ENCODE measurements around the gene ISLR.

Gene ISLR

GRCh38 chr15:74221399-74222239 is 48.1 kb downstream of the ISLR start:
- Histone ChIP-seq H3K9ac (ENCODE audit: low read depth, low read length) (no peak overlapping the region), H3K9me3 (ENCODE audit: insufficient read depth, low read depth, low read length) (no peaks in the 10 kb centered on the region), H3K4me3 (ENCODE audit: low read length) (no peak overlapping the region), H3K4me1 (ENCODE audit: insufficient read depth, low read length) (peaks cover 49% of the 10 kb centered on the region), H3K27me3 (ENCODE audit: insufficient read depth, low read length) (peaks cover 82% of the 10 kb centered on the region), H3K36me3 (ENCODE audit: insufficient read depth, low read length) (no peaks in the 10 kb centered on the region), H3K27ac (ENCODE audit: low read depth, low read length) (no peak overlapping the region)
- WGBS = 43% methylated on average over 11 of the region's 12 CpGs

DNA sequence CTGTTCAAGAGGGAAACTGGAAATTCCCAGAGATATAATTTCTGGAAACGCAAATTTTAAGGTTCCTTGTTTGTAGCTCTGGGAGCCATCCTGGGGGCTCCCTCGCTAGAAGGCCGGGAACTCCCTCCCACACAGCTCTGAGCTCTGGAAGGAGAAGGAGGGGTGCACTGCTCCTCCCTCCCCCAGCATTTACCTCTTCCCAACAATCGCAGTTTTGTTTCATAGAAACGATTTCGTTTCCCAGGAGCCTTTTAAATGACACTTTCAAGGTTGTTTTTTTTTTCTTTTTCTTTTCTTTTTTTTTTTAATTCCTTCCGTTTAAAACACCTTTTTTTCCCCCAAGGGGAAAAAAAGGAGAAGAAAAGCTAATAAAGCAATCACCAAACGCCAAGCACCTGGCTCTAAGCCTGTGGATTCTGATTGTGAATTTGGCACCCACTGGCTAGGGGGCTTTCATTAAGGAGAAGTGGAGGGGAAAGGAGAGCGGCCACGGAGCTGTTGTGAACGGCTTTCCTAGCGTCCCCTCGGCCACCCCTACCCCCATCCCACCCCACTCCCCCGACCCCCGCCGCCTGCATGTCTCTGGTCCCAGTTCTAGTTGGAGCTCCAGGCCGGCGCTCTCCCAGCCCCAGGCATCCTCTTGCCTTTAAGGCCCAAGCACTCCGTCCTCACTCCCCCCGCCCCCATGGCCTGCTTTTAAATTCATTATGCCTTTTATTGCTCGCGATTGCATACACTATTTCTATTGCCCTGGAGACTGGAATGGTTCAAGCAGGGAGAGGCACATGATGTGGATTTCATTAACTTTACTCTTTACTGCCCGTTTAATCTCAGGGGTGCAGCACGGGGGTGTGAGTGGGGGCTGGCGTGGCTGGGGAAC is 49.0 kb downstream of the ISLR start:
- 20% methylated on average over 24 of the region's 25 CpGs for WGBS
- H3K4me3 ChIP-seq (ENCODE audit: low read length) = no peak overlapping the region
- H3K27ac ChIP-seq (ENCODE audit: low read depth, low read length) = no peak overlapping the region; the same call in 1 of the 2 replicates
- H3K27me3 ChIP-seq (ENCODE audit: insufficient read depth, low read length) = peaks cover 87% of the 10 kb centered on the region
- H3K9ac ChIP-seq (ENCODE audit: low read depth, low read length) = no peak overlapping the region
- no peaks in the 10 kb centered on the region for H3K36me3 ChIP-seq (ENCODE audit: insufficient read depth, low read length)
- H3K9me3 ChIP-seq (ENCODE audit: insufficient read depth, low read depth, low read length) = no peaks in the 10 kb centered on the region
- H3K4me1 ChIP-seq (ENCODE audit: insufficient read depth, low read length) = peaks cover 52% of the 10 kb centered on the region

DNA sequence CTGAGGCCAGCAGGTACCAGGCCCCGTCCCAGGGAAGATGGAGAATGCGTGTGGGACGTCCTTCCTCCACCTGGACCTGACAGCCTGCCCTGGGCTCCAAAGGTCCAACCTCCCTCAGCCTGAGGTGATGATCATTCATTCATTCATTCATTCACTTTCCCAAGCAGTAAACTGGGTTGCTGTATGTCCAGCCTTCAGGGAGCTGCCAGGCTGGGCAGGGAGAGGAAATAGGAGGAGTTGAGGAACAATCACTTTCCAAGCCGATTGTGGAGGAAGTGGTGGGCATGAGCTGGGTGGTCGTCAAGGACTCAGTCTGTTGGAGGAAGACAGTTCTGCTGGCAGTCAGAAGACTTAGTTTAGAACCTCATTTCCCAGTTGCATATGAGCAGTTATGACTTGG is 52.4 kb downstream of the ISLR start:
- H3K4me1 ChIP-seq (ENCODE audit: insufficient read depth, low read length) = peaks cover 56% of the 10 kb centered on the region
- no peak overlapping the region for H3K9ac ChIP-seq (ENCODE audit: low read depth, low read length)
- H3K4me3 ChIP-seq (ENCODE audit: low read length) = no peak overlapping the region
- WGBS = 79% methylated on average over 5 of the region's 5 CpGs
- no peak overlapping the region for H3K27ac ChIP-seq (ENCODE audit: low read depth, low read length)
- no peaks in the 10 kb centered on the region for H3K36me3 ChIP-seq (ENCODE audit: insufficient read depth, low read length)
- H3K27me3 ChIP-seq (ENCODE audit: insufficient read depth, low read length) = peaks cover 70% of the 10 kb centered on the region
- H3K9me3 ChIP-seq (ENCODE audit: insufficient read depth, low read depth, low read length) = no peaks in the 10 kb centered on the region

Data from HUES64 (cell line).